Neural progenitor cell (in vitro differentiated cells): ENCODE results near the gene ZNF503.
A peak's percentile ranks its signal among the peaks of the same experiment; 100 is the strongest.

Experiments
- CTCF ChIP-seq: fragments of 200-600 bp; sonication (generic); IDR thresholded peaks from 2 replicates; pipeline ENCODE4 v1.5.1; 2017; ENCODE audit warnings: antibody characterized with exemption, mild to moderate bottlenecking
- EZH2phosphoT487 ChIP-seq: fragments of 200-600 bp; sonication (generic); IDR thresholded peaks from 2 replicates; pipeline ENCODE4 v1.6.1; 2017; ENCODE audit warnings: antibody characterized with exemption

- TF ChIP-seq CTCF (no peak), EZH2phosphoT487 (peak; percentile 49)
Measured at GRCh38 chr10:75396631-75397495, 4.7 kb downstream of the ZNF503 start.
